Stimulated activated CD8-positive, alpha-beta memory T cell treated with anti-CD3 and anti-CD28 coated beads, Interleukin-12 subunit alpha, Interleukin-12 subunit beta, amount 100 ng/mL, for 4 hours (primary cell): ENCODE results near the gene ITPK1.

ENCODE experiments used
- DNase-seq: peaks from one replicate; pipeline ENCODE4 v3.0.0-alpha.2; 2020; ENCODE audit warnings: low read depth

ITPK1 gene

DNA sequence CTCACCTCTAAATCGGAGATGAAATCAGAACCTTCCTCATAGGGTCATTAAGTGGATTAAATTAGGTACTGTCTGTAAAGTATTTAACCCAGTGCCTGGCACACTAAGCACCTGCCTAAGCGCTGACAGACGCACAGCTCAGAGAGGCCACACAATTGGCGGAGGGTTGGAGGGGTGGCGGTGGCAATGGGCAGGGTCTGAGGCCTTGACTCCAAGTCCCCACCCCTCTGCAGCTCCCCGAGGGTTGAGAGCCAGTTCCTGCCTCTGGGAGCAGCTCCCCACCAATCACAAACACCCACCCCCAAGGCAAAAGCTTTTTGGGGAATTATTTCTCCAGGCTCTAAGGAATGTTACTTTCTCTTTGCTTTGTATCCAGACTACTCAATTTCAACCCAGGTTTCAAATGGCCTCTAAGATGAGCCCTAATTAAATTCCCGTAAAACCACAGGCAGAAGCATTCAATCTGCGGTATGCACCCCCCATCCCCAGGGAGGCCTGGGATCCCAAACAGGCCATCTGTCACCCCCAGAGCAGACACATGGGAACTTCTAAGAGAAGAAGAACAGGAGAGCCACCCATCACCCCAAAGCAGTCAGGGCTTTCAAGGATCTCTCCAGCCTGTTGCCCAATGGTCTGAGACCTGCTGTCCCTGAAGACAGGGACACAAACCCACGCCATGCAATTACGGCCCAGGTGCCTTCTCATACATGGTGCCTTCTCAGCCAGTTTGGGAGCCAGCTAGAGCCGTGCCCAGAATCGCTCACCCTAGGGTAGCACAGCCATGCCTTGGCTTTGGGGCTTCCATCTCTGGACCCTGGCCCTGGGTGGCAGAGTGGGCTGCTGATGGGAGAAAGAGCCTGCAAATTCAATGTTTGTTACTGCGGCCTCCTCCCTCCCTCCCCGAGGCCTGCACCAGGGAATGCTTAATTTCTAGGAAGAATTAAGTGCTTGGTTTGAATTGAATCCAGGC is 126.7 kb downstream of the ITPK1 start:
- DNase-seq: no peak

DNA sequence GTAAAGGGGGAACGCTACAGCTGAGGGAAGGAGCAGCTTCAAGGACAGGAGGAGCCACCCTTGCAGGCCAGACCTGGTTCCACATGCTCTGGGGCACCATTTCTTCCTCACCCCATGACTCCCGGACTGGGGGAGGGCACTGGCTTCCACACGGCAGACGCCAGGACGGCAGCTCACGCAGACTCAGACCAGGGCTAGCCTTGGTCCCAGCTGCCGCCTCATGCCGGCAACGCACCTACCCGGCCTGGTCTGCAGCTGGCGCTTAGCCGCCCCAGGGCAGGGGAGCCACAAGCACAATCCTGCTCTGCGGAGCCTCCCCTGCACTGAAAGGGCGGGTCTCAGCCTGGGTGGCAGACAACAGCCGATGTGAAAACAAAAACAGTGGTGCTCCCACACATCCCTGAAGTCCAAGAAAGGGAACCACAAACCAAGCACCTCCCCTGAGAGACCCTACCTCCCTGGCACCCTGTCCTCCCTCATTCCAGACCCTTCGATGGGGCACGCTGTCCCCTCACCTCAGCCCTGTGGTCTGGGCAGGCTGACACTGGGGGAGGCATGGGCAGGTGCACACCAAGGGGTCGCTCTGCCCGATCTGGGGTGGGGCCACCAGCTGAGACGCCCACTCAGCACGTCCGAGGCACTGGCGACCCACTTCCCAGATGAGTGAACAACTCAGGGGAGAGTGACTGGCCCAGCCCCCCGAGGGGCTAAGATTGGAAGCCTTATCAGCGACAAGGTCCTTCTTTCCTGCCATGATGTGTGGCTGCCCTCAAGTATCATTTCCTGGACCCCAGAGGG is 127.8 kb downstream of the ITPK1 start:
- DNase-seq: no peak

DNA sequence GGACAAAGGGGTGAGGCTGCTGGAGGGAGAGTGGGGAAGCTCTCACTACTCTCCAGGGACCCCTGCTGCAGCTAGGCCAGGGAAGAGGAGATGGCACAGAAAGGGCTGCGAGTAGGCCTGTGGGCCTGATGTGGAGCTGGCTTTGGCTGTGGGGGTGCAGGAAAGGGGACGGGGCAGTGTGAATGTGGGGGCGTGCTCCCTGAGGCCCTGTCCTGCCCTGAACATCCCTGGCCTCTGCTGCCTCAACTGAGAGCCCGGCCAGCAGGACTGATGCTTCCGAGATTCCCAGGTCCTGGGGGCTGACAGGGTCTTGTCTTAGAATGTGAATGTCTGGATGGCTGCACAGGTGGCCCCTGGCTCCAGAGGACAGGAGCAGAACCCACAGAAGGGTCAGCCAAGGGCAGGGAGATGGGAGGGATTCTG is 128.6 kb downstream of the ITPK1 start:
- no peak for DNase-seq

DNA sequence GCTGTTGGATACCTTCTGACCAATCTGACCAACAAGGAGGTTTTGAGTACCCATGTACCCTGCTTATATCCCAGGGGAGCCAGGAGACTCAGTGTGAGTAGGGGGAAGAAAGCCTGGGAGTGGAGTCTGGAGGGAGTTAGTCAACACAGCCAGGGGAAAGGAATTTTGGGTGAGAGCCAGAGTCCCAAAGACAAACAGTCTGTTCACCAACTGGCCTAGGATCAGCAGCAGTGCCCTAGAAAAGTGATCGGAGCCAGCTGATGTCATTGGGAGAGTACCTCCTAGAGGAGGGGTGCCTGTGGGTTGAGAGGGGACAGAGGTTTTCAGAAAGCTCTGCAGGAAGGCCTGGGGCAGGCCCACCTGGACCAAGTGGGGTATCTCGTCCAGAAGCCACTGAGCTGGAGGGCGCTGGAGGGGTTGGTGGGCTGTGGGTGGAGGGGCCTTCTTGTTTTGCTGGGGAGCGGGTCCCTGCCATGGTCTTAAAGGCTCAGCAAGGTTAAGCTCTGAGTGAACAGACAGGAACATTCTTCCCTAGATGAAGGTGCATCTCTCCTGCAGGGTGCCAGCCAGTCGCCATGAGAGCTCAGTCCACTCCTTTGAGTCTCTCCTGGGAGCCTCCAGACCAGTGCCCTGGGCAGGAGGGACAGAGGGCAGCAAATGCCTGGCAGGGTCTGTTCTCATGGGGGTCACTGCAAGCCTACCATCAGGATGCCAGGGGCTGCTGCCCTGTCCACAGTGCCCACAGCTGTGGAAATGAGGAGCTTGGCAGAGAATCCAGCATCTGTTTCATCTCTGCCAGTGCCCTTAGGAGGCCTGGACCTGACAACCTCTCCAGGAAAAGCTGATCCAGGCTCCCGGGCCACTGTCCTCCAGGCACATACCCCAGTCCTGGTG is 129.2 kb downstream of the ITPK1 start:
- no peak for DNase-seq

- no peak for DNase-seq
Observed at GRCh38 chr14:92985521-92985920, 130.2 kb downstream of the ITPK1 start.

GRCh38 chr14:92984896-92985295 is 130.8 kb downstream of the ITPK1 start:
- DNase-seq: no peak

GRCh38 chr14:92984082-92984788 is 131.5 kb downstream of the ITPK1 start:
- no peak for DNase-seq

DNA sequence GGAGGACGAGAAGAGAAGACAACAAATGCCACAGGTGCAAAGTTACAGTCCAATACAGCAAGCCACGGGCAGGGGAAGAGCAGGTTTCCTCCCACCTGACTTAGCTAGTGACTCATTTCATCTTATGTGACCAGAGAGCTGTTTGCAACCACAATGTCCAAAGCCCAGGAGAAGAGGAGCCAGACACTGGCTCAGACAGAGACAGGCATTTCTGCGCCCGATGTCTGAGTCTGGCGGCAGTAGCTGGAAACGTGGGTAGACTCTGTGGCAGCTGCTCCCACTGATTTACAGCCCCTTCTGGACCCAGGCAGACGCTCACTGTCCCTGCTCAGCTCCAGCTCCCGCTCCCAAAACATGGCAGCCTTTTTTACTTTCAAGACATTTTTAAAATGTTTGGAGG is 132.8 kb downstream of the ITPK1 start:
- no peak for DNase-seq

- no peak for DNase-seq
Observed at GRCh38 chr14:92981726-92982125, 134.0 kb downstream of the ITPK1 start.

- no peak for DNase-seq
Observed at GRCh38 chr14:92980866-92981265, 134.9 kb downstream of the ITPK1 start.

GRCh38 chr14:92978229-92979021 is 137.3 kb downstream of the ITPK1 start:
- no peak for DNase-seq

DNA sequence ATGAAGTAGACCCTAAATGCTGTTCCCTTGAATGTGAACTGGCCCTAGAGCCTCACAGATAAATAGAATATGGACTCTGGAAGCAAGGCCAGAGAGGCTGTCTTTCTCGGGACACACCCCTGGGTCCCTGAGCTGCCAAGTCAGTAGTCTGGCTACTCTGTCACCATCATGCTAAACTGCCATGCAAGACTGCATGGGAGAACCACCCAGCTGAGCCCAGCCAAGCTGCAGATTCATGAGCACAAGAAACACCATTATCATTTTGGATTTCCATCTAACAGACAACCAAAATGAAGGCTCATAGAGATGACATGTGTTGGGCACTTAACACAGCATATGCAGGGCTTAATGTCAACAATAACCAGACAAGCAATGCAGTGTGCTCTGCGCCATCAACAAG is 139.5 kb downstream of the ITPK1 start:
- no peak for DNase-seq

DNA sequence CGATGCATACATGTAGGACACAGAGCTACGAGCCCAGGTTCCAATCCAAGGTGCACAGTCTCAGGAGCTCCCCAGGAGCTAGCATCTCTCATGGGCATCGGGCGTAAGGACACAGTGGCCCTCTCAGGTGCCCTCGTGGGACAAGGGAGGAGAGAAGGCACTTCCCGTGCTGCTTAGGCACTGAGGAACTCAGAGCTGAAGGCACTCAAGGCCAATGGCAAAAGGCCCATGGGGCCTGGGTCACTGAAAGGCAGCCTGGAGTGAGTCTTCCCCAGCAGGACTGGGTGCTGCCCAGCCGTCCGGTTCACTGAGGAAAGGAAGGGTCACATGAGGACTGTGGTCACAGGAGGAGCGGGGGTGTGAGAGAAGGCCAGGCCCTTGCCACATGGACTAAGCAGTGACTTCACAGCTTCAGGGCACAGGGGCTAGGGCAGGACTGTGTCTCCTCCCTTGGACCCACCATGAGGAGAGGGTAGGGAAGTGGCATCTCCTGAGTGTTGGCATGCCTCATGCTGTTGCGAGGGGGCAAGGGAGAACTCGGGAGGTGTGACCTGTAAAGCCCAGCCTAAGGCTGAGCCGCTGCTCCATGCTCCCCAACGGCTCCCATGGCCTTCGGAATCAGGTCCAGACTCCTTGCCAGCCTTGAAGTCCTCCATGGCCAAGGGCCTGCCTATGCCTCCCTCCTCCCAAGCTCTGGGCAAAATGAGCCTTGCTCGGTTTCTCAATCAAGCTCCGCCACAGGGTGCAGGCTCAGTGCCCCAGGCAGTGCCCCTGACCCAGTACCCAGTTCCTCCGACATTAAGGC is 141.0 kb downstream of the ITPK1 start:
- no peak for DNase-seq

DNA sequence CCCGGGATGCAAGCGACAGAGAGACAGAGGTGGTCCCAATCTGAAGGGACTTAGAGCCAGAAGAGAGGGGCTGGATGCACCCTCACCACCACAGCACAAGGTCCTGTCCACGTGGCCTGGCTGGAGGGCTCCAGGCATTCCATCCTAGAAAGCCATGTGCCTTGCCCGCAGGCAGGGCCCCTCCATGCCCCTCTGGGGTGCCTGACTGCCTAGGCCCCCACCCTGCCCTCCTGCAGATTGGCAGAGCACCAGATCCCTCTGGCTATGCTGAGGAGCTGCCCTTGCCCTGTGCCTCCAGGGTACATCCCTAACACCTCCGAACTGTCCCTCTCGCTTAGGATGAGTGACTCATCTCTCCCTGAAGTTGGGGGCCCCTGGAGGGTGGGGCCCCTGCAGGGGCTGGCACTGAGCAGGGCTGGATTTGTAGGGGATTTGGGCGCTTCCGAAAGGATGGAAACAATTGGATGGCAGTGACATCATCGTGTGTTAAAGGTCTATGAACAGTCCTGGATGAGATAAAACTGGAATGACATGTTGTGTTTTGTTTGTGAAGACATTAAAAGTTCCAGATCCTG is 141.8 kb downstream of the ITPK1 start:
- no peak for DNase-seq

DNA sequence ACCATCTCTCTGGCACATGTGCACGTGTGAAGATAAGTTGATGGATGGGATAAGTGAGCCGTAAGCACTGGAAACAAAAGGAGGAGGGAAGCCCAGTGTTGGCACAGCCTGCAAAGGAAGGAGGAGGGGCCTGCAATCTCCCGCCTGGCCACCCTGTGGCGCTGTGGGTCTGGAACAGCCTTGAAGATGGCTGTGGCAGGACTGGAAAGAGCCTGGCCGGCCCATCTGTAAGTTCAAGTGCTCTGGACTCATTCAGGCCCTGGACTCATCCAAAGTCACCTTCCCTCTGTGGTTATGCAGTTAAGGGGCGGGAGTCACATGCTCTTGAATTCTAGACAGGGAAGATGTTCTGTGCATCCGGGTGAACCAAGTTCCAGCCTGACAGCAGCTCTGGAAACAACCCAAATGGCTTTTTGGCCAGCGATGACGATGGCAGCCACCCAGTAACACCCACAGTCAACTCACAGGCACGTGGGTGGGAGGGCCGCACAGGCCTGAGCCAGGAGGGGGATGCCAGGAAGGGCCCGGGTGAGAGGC is 142.4 kb downstream of the ITPK1 start:
- no peak for DNase-seq

GRCh38 chr14:92971601-92972180 is 144.0 kb downstream of the ITPK1 start:
- no peak for DNase-seq

GRCh38 chr14:92970271-92970670 is 145.5 kb downstream of the ITPK1 start:
- DNase-seq: no peak

- no peak for DNase-seq
Observed at GRCh38 chr14:92969871-92970270, 145.9 kb downstream of the ITPK1 start.

DNA sequence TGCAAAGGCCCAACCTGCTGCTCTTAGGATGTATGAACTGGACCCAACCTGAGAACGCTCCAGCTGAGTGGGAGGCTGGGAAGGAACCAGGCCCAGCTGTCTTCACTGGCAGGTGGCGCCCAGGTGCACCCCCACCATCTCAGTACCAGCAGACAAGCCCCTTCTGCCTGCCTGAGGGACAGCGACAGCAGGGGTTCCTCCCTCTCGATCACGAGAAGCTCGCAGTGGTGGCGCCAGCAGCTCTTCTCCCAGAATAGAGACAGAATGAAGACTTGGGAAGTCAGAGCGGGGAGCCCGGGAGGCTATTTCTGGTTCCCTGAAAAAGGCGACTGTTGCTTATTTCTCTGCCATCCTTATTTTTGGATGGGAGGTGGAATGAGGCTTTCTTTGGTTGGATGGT is 146.3 kb downstream of the ITPK1 start:
- DNase-seq: no peak
